ENCODE data around the gene HOXA9.

Gene HOXA9

GRCh38 chr7:27200761-27201579 lies 35.6 kb upstream of the HOXA9 start:
- no peak for TF ChIP-seq CTCF (IDR thresholded peaks at IDR 0.05; ENCODE audit: low read depth, low read length, missing control alignments)
- DNase-seq (ENCODE audit: extremely low read depth, low read depth), result no peak
- peak overlapping the region; percentile 46 for H3K4me3 ChIP-seq (replicated peaks; ENCODE audit: low read depth, low read length)

GRCh38 chr7:27199849-27200760 lies 34.8 kb upstream of the HOXA9 start, which contains the start of gene HOXA13:
Gene HOXA13 (minus strand): TSS chr7:27200091. CDS start chr7:27200077, 14 bp downstream.
- H3K4me3 ChIP-seq (replicated peaks; ENCODE audit: low read depth, low read length), result peak within 1 kb of the TSS; percentile 83
- no peak for TF ChIP-seq CTCF (IDR thresholded peaks at IDR 0.05; ENCODE audit: low read depth, low read length, missing control alignments)
- no peak for DNase-seq (ENCODE audit: extremely low read depth, low read depth)

GRCh38 chr7:27198871-27199801 lies 33.8 kb upstream of the HOXA9 start:
- TF ChIP-seq CTCF (IDR thresholded peaks at IDR 0.05; ENCODE audit: low read depth, low read length, missing control alignments), result no peak
- DNase-seq (ENCODE audit: extremely low read depth, low read depth), result no peak
- H3K4me3 ChIP-seq (replicated peaks; ENCODE audit: low read depth, low read length), result peak overlapping the region; percentile 83

GRCh38 chr7:27198138-27198841 lies 33.0 kb upstream of the HOXA9 start:
- peak overlapping the region; percentile 83 for H3K4me3 ChIP-seq (replicated peaks; ENCODE audit: low read depth, low read length)
- DNase-seq (ENCODE audit: extremely low read depth, low read depth), result no peak
- no peak for TF ChIP-seq CTCF (IDR thresholded peaks at IDR 0.05; ENCODE audit: low read depth, low read length, missing control alignments)

- DNase-seq (ENCODE audit: extremely low read depth, low read depth), result no peak
- H3K4me3 ChIP-seq (replicated peaks; ENCODE audit: low read depth, low read length), result peak overlapping the region; percentile 83
- TF ChIP-seq CTCF (IDR thresholded peaks at IDR 0.05; ENCODE audit: low read depth, low read length, missing control alignments), result no peak
These were observed 32.1 kb upstream of the HOXA9 start for GRCh38 chr7:27197137-27198042.

All from HFF-Myc (cell line).